NCI-H446 treated with DMSO at 0.1 percent for 48 hours (cell line): ENCODE measurements around the gene PNPT1.
"Not testable (repeated sequence)": the region's sequence is repeated elsewhere in the genome, so short reads cannot be mapped to it uniquely, and the experiment has no call there.

ENCODE experiments used
- DNase-seq: peaks from one replicate; lab custom pipeline; 2025; lab: John Stamatoyannopoulos, UW

PNPT1 gene

DNA sequence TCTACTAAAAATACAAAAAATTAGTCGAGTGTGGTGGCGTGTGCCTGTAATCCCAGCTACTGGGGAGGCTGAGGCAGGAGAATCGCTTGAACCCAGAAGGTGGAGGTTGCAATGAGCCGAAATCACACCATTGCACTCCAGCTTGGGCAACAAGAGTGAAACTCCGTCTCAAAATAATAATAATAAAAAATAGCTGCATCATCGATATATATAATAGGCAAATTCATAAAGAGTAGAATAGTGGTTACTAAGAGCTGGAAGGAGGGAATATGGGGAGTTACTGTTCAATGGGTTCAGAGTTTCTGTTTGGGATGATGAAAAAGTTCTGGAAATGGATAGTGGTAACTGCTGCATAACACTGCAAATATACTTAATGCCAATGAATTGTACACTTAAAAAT is 96.8 kb downstream of the PNPT1 start:
- DNase-seq = not testable (repeated sequence)

DNA sequence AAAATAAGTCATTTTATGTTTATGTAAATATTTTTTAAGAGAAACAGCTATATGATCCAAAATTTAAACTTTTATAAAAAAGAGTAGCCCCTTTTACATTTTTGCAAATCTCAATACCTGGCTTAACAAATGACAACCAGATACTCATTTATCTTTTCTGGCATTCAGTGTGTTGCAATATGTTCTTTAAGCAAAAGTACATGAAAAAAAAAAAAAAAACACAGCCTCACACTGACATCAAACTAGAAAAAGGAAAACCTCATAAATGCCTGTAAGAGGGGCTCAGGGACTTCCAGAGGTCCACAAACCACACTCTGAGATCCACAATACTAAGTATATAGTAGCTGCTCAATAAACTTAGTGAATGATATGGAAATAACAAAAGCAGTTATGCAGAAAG is 98.1 kb downstream of the PNPT1 start:
- no peak for DNase-seq

DNA sequence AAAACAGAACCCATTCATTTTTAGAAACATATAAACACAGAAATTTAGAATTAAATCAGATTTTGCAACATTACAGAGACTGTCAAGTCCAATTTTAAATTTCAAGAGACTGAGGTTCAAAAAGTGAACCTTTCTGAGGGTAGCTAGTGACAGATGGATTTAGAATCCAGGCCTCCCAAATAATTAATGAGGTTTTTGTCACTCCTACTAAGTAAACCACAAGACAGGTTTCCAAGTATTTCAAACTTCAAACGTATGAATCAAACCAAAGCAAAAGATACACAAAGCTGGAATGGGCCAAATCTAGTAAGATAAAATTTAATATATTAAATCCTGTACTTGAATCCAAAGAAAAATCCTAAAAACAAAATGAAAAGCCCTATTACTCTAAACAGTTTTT is 101.5 kb downstream of the PNPT1 start:
- DNase-seq = no peak

DNA sequence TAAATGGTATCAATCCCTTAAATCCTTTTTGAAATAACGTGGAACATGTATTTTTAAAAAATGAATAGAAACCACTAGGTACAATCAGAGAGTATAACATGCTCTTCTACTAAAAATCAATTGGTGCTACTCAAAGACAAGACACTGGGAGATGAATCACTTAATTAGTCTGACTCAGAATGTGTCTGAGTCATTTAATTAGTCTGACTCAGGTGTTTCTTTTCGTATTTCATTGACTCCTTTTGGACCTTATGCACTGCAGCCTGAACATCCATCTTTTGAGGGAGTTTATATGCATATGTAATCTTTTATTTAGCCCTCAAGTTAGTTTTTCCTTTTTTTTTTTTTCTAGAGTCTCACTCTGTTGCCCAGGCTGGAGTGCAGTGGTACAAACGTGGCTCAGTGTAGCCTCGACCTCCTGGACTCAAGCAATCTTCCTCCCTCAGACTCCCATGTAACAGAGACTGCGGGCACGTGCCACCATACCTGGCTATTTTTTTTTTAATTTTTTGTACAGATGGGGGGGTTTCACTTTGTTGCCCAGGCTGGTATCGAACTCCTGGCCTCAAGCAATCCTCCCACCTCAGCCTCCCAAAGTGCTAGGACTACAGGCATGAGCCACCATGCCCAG is 102.7 kb downstream of the PNPT1 start:
- peak; percentile 56 for DNase-seq

DNA sequence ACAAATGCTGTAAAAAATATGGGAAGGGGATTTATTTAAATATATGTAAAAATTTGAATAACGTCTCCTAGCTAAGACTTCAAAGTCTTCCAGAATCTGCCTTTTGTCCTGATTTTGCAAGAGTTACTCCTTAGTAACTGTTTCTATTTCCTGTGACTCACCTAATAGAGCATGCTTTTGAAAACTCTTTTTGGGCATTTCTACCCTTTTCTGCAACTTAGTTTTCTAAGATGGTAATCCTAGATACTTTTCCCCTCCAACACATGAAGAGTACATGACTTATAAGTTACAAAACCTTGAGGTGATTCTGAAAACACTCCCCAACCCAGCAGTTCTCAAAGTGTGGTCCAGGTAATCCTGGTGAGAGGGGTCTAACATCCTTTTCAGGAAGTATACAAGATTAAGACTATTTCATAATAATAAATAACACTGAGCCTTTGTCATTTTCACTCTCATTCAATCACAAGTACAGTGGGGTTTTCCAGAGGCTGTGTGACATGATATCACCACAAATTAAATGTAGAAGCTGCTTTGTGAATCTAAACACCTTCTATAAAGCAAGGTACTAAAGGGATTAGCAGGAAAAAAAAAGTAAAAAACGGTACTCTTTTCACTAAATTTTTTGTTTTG is 108.1 kb downstream of the PNPT1 start:
- DNase-seq = no peak
